GM18507 (cell line): Measurements from ENCODE around the gene MIS18A.
"Not testable (repeated sequence)": the region's sequence is repeated elsewhere in the genome, so short reads cannot be mapped to it uniquely, and the experiment has no call there.

Experiments used
- DNase-seq: peaks from one replicate; pipeline ENCODE4 v3.0.0; 2011; ENCODE audit warnings: low read depth; ENCODE audit not compliant: insufficient read length; ENCODE audit errors: extremely low spot score
- FAIRE-seq: peaks from 2 replicates; lab custom pipeline; 2011; peaks lifted over from hg19 to GRCh38; lab: Jason Lieb, UNC

The MIS18A gene, protein sequence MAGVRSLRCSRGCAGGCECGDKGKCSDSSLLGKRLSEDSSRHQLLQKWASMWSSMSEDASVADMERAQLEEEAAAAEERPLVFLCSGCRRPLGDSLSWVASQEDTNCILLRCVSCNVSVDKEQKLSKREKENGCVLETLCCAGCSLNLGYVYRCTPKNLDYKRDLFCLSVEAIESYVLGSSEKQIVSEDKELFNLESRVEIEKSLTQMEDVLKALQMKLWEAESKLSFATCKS

DNA sequence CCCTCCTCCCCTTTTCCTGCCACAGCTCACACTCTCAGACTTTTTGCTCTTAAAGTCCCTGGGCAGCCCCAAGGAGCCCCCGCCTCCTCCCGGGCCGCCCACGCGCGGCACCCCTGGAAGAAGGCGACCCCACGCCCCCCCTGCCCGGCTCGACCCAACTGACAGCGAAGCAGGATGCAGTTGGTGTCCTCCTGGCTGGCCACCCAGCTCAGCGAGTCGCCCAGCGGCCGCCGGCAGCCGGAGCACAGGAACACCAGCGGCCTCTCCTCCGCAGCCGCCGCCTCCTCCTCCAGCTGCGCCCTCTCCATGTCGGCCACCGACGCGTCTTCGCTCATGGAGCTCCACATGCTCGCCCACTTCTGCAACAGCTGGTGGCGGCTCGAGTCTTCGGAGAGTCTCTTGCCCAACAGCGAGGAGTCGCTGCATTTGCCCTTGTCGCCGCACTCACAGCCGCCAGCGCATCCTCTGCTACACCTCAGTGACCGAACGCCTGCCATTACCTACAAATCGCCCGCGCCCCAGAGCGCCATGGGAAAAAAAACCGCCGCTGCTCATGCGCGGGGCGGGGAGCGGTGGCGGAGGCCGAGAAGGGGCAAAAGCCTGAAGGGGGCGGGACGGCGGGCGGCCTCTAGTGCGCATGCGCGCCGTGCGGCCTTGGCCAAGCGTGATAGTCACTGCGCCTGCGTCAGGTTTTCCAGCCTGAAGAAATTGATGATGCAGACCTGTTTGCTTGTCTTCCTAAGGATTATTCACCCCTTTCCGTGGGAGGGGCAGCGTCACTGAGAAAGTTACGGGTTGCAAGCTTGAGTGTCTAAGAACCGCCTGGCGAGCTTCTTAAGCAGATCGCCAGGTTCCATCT is at the start of gene MIS18A:
Gene MIS18A, minus strand, starts transcription at position 532 of the 859 bp plus-strand sequence. Its CDS starts 35 bp downstream, at position 497.
- DNase-seq (peak; percentile 92), FAIRE-seq (peak; percentile 93)

DNA sequence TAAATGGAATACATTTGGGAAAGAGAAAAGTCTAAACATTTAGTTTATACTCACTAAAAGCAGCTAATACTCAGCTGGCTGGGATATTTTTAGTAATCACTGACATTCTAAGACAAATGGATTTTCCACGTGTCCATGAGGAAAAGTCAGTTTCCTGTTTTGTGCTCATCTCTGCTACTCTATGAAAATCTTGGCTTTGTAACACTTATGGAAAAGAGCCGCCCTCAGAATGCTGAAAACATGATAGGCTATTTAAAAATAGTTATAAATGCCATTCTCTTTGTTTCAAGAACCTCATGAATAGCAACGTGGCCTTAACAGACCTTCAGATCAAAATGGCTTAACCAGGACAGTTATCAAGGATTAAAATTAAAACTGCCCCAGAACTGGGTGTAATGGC is 49.7 kb upstream of the MIS18A start:
- no peak for DNase-seq
- no peak for FAIRE-seq

DNA sequence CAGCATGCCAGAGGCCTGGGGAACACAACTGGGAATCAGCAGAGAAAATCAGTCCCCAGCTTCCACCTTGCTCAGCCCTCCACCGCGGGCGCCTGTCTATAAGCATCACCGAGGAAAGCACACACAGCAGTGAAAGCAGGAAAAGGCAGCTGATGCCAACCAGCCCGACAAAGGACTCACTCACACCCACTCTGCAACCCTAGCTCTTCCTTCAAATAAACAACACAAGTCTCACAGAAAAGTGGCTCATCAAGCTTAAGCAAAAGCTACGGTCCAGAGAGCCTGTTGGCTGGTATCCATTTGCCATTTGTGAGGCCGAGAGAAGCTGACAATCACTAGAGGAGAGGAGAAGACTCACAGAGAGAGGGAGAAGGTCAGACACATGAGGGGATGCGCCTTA is 46.9 kb upstream of the MIS18A start:
- FAIRE-seq: no peak
- DNase-seq: no peak

DNA sequence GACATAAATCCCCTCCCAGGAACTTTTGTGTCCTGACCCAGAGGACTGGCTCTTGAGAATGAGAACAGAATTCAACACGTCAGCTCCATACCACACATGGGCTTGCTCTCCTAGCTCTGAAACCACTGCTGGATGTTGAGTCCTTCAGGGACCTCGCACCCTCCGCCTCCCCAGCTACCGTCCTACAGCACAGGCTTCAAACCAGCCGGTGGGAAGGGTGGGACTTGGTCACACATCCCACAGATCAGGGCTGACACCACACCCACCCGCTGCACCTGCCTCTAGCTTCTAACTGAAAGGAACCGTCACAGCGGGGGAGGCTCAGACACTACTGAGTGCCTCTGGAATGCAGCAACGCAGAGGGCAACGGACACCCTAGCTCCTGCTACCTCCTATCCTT is 43.8 kb upstream of the MIS18A start:
- FAIRE-seq (no peak), DNase-seq (no peak)

- no peak for DNase-seq
- FAIRE-seq: no peak
Observed at GRCh38 chr21:32322103-32322502, 43.3 kb upstream of the MIS18A start.

- FAIRE-seq (no peak), DNase-seq (no peak)
Observed at GRCh38 chr21:32321480-32321879, 42.6 kb upstream of the MIS18A start.

DNA sequence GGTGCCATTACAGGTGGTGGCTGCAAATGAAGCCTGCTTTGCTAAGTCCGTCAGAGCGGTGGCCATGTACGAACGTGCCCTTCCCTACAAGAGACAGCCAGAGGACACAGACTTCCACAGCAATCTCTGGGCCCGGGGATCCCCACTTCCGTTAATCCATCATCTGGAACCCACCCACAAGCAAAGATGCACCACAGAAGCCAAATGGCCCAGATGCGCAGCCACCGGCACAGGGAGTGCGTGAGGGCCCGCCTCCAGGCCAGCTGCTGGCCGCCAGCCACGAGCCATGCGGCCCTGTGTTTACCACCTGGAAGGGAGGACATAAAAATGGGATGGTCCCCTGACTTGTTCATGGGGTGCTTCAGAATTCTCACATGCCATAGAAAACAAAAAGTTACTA is 41.9 kb upstream of the MIS18A start:
- FAIRE-seq (no peak), DNase-seq (no peak)

DNA sequence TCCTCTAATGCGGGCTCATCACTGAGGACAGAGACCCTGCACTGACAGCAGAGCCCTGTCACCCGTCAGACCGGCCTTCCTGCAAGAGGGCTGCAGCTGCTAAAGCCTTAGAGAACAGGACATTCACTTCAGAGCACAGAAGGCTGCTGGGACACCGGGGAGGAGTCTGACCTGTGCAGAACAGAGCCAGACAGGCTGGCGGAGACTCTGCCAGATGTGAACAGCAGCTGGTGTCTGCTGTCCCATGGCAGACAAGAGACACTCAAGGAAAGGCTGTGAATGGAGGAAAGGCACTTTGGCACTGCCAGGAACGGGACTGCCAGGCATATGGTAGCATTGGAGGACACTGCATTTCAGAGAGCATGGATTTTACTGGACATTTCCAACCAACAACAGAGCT is 41.2 kb upstream of the MIS18A start:
- FAIRE-seq (no peak), DNase-seq (no peak)

- DNase-seq (no peak), FAIRE-seq (no peak)
Observed at GRCh38 chr21:32319012-32319411, 40.2 kb upstream of the MIS18A start.

- DNase-seq (no peak), FAIRE-seq (no peak)
Observed at GRCh38 chr21:32317726-32318125, 38.9 kb upstream of the MIS18A start.

DNA sequence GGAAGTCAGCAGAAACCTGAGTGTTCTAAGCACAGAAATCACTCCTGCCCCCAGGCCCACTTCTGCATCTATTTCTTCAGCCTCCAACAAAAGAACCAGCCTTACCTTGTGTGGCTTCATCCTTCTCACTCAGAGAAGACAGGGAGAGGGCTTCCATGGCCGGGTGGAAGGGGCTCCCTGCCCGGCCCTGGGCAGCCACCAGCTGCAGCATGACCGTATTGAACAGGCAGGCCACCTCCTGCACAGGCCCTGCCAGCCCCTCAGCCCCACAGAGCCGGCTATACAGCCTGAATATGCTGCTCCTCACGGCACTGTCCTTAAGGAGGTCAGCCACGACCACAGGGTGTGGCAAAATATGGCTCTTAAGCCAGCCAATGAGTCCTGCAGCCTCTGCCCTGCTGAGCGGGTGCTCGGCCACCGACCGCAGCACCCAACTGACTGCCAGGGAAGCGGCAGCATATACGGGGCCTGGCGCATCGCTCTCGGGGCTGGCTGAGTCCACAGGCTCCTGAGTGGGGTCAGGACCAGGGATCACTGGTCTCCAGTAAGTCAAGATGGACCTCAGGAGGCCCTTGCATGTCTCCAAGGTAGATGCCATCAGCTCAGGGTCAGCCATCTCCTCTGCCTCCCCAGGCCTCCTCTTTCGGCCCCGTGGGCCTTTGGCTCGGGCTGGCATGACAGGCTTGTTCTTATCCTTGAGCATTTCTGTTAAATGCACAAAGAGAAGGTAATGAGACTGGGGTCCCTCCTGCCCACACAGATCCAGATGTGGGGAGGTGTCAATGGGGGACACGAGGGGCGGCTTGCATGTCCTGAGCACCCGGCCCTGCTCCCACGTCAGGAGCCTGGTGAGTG is 37.7 kb upstream of the MIS18A start:
- DNase-seq: no peak
- FAIRE-seq: no peak

- no peak for DNase-seq
- no peak for FAIRE-seq
Observed at GRCh38 chr21:32315511-32316281, 36.8 kb upstream of the MIS18A start.

DNA sequence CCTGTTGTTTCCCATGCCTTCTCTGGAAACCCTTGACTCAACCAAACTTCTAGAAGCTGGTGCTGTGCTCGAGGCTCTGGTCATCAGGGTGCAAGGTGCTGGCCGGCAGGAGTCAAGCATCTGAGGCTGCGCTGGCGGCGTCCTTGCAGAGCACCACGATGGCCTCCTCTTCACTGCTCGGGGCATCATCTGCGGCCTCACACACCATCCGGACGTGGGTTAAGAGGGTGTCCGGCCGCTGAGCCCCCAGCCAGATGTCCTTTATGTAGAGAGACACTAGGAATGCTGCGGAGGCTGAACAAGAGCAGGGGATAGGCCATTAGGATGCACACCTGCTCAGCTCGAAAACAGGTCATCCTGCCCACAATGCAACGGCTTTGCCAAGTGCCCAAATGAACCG is 36.0 kb upstream of the MIS18A start:
- DNase-seq (no peak), FAIRE-seq (no peak)

- FAIRE-seq (no peak), DNase-seq (no peak)
Observed at GRCh38 chr21:32312976-32313375, 34.1 kb upstream of the MIS18A start.

GRCh38 chr21:32312326-32312725 is 33.5 kb upstream of the MIS18A start:
- FAIRE-seq (no peak), DNase-seq (no peak)

DNA sequence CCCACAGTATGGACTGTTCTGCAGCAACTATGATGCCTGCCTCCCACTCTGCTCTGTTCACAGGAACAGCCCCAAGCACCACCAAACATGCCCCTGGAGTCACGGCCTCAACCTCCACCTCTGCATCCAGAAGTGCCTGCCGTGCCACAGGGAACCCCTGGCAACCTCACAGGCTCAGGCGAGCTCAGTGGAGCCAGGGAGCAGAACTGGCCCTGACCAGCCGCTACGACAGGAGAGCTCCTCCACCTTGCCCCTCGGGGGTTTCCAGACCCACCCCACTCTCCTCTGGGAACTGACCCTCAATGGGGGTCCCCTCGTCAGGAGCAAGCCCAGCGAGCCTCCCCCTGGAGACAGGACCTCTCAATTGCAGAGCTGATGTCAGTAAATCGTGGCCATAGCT is 32.8 kb upstream of the MIS18A start:
- no peak for DNase-seq
- no peak for FAIRE-seq

GRCh38 chr21:32310976-32311375 is 32.1 kb upstream of the MIS18A start:
- not testable (repeated sequence) for DNase-seq, FAIRE-seq

- no peak for FAIRE-seq
- DNase-seq: no peak
Observed at GRCh38 chr21:32309906-32310460, 31.1 kb upstream of the MIS18A start.

GRCh38 chr21:32308696-32309095 is 29.8 kb upstream of the MIS18A start:
- no peak for DNase-seq

More at GRCh38 chr21:32308696-32309095, 29.8 kb upstream of the MIS18A start:
- FAIRE-seq: no peak
